ENCODE measurements around the gene TRAPPC5. TPM values are rescaled to one million over a fixed set of nuclear protein-coding genes. Genes with fewer than 3 reads are reported as not detected.

TRAPPC5 gene
- total RNA-seq, 2 experiments from 2014 or later: 41.3 to 43.4 TPM

GRCh38 chr19:7655581-7655980 lies 25.1 kb upstream of the TRAPPC5 start:
- TF ChIP-seq CTCF (IDR thresholded peaks at IDR 0.05): no peak
- H3K4me1 ChIP-seq (ENCODE audit: insufficient read depth, low read length): peaks cover 33% of the 10 kb centered on the region

DNA sequence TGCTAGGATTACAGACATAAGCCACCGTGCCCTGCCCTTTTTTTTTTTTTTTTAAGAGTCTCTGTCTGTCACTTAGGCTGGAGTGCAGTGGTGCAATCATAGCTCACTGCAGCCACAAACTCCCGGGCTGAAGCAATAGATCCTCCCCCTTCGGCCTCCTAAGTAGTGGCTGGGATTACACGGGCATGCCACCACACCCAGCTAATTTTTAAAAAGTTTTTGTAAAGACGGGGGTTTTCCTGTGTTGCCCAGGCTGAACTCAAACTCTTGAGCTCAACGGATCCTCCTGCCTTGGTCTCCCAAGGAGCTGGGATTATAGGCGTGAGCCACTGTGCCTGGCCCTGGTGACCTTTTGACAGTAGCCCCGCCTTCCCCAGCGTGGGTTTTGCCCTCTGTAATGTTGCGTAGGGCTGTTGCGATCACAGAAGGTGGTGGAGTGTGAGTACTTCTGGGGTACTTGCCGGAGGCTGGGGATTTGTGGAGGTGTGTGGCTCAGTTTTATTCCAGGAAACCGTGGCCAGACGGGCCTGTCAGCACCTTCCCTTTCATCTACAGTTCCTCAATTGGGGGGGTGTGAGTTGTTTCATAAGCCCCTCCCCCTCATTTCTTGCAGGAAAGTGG lies 23.4 kb upstream of the TRAPPC5 start:
- ATAC-seq (ENCODE audit: poor library complexity) (no peak), DNase-seq (peak in 4 of 14 experiments; percentile 19 to 73 (median 44))
- Mint-ChIP-seq H3K9me3 (no peaks in the 10 kb centered on the region), H3K27me3 (no peaks in the 10 kb centered on the region), H3K27ac (peak overlapping the region; percentile 72), H3K4me1 (ENCODE audit: low read depth) (peaks cover 21% of the 10 kb centered on the region), H3K4me3 (no peak overlapping the region), H3K36me3 (ENCODE audit: low read depth) (no peaks in the 10 kb centered on the region)
- peaks cover 28% of the 10 kb centered on the region for H3K4me1 ChIP-seq (ENCODE audit: insufficient read depth, low read length)
- H3K9me3 ChIP-seq (ENCODE audit: control insufficient read depth in 1 of 2, insufficient read depth in 1 of 2, low read length in 2 of 2): no peaks in the 10 kb centered on the region
- no peak for TF ChIP-seq CTCF (IDR thresholded peaks at IDR 0.05)
- ChIA-PET POLR2A (interaction anchor here (0.7 to 1.2 kb wide), 3 partner anchors 23 to 126 kb away, joined by 3 to 6 read pairs (median 3); partner anchors contain the start of genes PCP2 and TRAPPC5), CTCF (interaction anchor here (1.3 to 3.8 kb wide), 2 partner anchors 23 kb away, joined by 9 to 16 read pairs; partner anchors contain the start of gene TRAPPC5)
- H3K36me3 ChIP-seq (ENCODE audit: insufficient read depth, low read length): no peaks in the 10 kb centered on the region
- no peaks in the 10 kb centered on the region for H3K27me3 ChIP-seq (ENCODE audit: control insufficient read depth in 1 of 2, insufficient read depth in 2 of 2, low read length in 2 of 2)
- no peak overlapping the region for H3K4me3 ChIP-seq (ENCODE audit: low read length)
- H3K27ac ChIP-seq (ENCODE audit: low read depth in 1 of 2, low read length in 2 of 2): peak overlapping the region in 1 of 2 donors; percentile 30
- intact Hi-C loops (cut with DNase I, micrococcal nuclease): loop anchor here in 1 of 2 experiments (10.0 kb wide), 1 partner anchor 552 kb away; no protein-coding TSS in a partner anchor

More at GRCh38 chr19:7655581-7655980, 25.1 kb upstream of the TRAPPC5 start:
- ATAC-seq (ENCODE audit: poor library complexity): no peak
- H3K9me3 ChIP-seq (ENCODE audit: control insufficient read depth in 1 of 2, insufficient read depth in 1 of 2, low read length in 2 of 2): no peaks in the 10 kb centered on the region
- H3K36me3 Mint-ChIP-seq (ENCODE audit: low read depth): no peaks in the 10 kb centered on the region
- H3K27ac Mint-ChIP-seq: no peak overlapping the region
- H3K27me3 Mint-ChIP-seq: no peaks in the 10 kb centered on the region
- ChIA-PET CTCF (interaction anchor here (1.2 to 3.8 kb wide), 2 partner anchors 25 to 144 kb away, joined by 3 to 16 read pairs; partner anchors contain the start of gene TRAPPC5), POLR2A (no interaction called here)
- DNase-seq: peak in 2 of 14 experiments; percentile 56 to 67
- H3K4me3 ChIP-seq (ENCODE audit: low read length): no peak overlapping the region
- no peak overlapping the region for H3K4me3 Mint-ChIP-seq
- no peak overlapping the region for H3K27ac ChIP-seq (ENCODE audit: low read depth in 1 of 2, low read length in 2 of 2)
- no peaks in the 10 kb centered on the region for H3K36me3 ChIP-seq (ENCODE audit: insufficient read depth, low read length)
- H3K27me3 ChIP-seq (ENCODE audit: control insufficient read depth in 1 of 2, insufficient read depth in 2 of 2, low read length in 2 of 2): no peaks in the 10 kb centered on the region
- peaks cover 25% of the 10 kb centered on the region for H3K4me1 Mint-ChIP-seq (ENCODE audit: low read depth)
- intact Hi-C loops (cut with DNase I, micrococcal nuclease): loop anchor here in 1 of 2 experiments (10.0 kb wide), 1 partner anchor 551 kb away; no protein-coding TSS in a partner anchor
- H3K9me3 Mint-ChIP-seq: no peaks in the 10 kb centered on the region

DNA sequence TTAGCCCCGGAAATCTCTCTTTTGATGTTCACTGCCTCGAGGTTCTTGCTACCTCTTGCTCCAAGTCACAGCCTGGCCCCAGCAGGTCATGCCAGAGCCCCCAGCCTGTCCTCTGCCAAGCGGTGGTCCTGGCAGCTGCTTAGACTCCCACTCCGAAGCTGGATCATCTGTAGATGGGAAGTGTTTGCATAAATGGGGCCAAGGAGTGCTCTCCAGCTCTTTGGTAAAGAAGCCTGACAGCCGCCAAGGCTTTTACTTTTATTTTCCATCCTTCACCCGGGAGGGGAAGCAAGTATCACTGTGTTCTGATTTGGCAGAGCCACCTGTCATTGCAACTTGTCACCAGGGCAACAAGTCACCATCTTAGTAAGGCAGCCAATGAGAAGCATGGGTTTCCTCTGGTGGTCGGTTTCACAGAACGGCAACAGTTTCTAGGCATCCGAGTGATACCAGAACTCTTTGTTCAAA lies 22.4 kb upstream of the TRAPPC5 start:
- no peak for TF ChIP-seq CTCF (IDR thresholded peaks at IDR 0.05)
- POLR2A ChIA-PET: interaction anchor here (0.8 to 1.2 kb wide), 2 partner anchors 25 to 31 kb away, joined by 3 read pairs; partner anchors contain the start of gene PCP2
- Mint-ChIP-seq H3K27me3 (no peaks in the 10 kb centered on the region), H3K36me3 (ENCODE audit: low read depth) (no peaks in the 10 kb centered on the region), H3K4me1 (ENCODE audit: low read depth) (peaks cover 14% of the 10 kb centered on the region), H3K4me3 (peak overlapping the region; percentile 70), H3K9me3 (no peaks in the 10 kb centered on the region), H3K27ac (peak overlapping the region; percentile 72)
- CTCF ChIA-PET: interaction anchor here (1.0 to 1.4 kb wide), 3 partner anchors 22 to 141 kb away, joined by 3 to 9 read pairs (median 3); partner anchors contain the start of gene TRAPPC5
- Histone ChIP-seq H3K27ac (ENCODE audit: low read depth in 1 of 2, low read length in 2 of 2) (peak overlapping the region in 1 of 2 donors; percentile 52), H3K36me3 (ENCODE audit: insufficient read depth, low read length) (no peaks in the 10 kb centered on the region), H3K4me3 (ENCODE audit: low read length) (peak overlapping the region; percentile 40), H3K9me3 (ENCODE audit: control insufficient read depth in 1 of 2, insufficient read depth in 1 of 2, low read length in 2 of 2) (no peaks in the 10 kb centered on the region), H3K4me1 (ENCODE audit: insufficient read depth, low read length) (peaks cover 20% of the 10 kb centered on the region), H3K27me3 (ENCODE audit: control insufficient read depth in 1 of 2, insufficient read depth in 2 of 2, low read length in 2 of 2) (no peaks in the 10 kb centered on the region)
- intact Hi-C loops (cut with DNase I, micrococcal nuclease): loop anchor here in 1 of 2 experiments (10.0 kb wide), 1 partner anchor 553 kb away; no protein-coding TSS in a partner anchor
- peak; percentile 95 for ATAC-seq (ENCODE audit: poor library complexity)
- DNase-seq: peak in 6 of 14 experiments; percentile 27 to 76 (median 60)
